OCI-LY7 (cell line): ENCODE results near the gene MAFF. TPM values are rescaled to one million over a fixed set of nuclear protein-coding genes. Genes with fewer than 3 reads are reported as not detected.
A peak's percentile ranks its signal among the peaks of the same experiment; 100 is the strongest.

Experiments used
- BruUV-seq: library from RNA; stranded (reverse); fragments of 400-500 nt; replicated peaks from 2 replicates; lab custom pipeline; 2021; lab: Mats Ljungman, UMichigan
- CTCF ChIA-PET: fragments of 300-600 bp; sonication (Branson Sonifier 250); formaldehyde crosslinking; loops from one replicate; lab custom pipeline; 2022; ENCODE audit warnings: antibody characterized with exemption; ENCODE audit not compliant: unreplicated experiment; lab: Charles Lee
- POLR2A ChIA-PET: fragments of 300-600 bp; sonication (Branson Sonifier 250); formaldehyde crosslinking; loops from one replicate; lab custom pipeline; 2022; ENCODE audit warnings: antibody characterized with exemption; lab: Charles Lee
- DNase-seq: peaks from one replicate; pipeline ENCODE4 v3.0.0-alpha.2; 2015; ENCODE audit warnings: low spot score
- H2AFZ ChIP-seq: fragments of 200-600 bp; sonication (generic), shearing (Covaris generic); 2 replicates; pipeline ENCODE4 v1.6.1; 2014; ENCODE audit warnings: mild to moderate bottlenecking, antibody characterized with exemption, low read length, moderate library complexity
- H3K27ac ChIP-seq: fragments of 200-600 bp; sonication (generic); 2 replicates; pipeline ENCODE4 v1.5.1; 2014; ENCODE audit warnings: mixed run types, low read depth, mild to moderate bottlenecking, moderate library complexity, low read length, inconsistent platforms; ENCODE audit not compliant: poor library complexity, severe bottlenecking
- H3K36me3 ChIP-seq: fragments of 200-600 bp; sonication (generic); 2 replicates; pipeline ENCODE4 v1.6.1; 2014; ENCODE audit warnings: mild to moderate bottlenecking, antibody characterized with exemption, low read length, moderate library complexity, mixed read lengths; ENCODE audit not compliant: insufficient read depth
- H3K4me1 ChIP-seq: fragments of 200-600 bp; sonication (generic); 2 replicates; pipeline ENCODE4 v1.5.1; 2014; ENCODE audit warnings: mild to moderate bottlenecking, low read length; ENCODE audit not compliant: insufficient read depth, poor library complexity, severe bottlenecking
- H3K4me2 ChIP-seq: fragments of 200-600 bp; sonication (generic); 2 replicates; pipeline ENCODE4 v1.6.1; 2014; ENCODE audit warnings: mild to moderate bottlenecking, low read length
- H3K4me3 ChIP-seq: fragments of 200-600 bp; sonication (generic); 2 replicates; pipeline ENCODE4 v1.5.1; 2014; ENCODE audit warnings: mild to moderate bottlenecking, low read depth, low read length; ENCODE audit not compliant: poor library complexity, severe bottlenecking
- H3K79me2 ChIP-seq: fragments of 200-600 bp; sonication (generic); 2 replicates; pipeline ENCODE4 v1.6.1; 2016; ENCODE audit warnings: low read depth, mild to moderate bottlenecking, low read length, moderate library complexity, mixed read lengths; ENCODE audit not compliant: insufficient read depth
- H3K9me2 ChIP-seq: fragments of 200-600 bp; sonication (generic); 2 replicates; pipeline ENCODE4 v1.6.1; 2016; ENCODE audit warnings: mild to moderate bottlenecking, low read length, mixed read lengths; ENCODE audit not compliant: insufficient read depth
- H3K9me3 ChIP-seq: fragments of 200-600 bp; sonication (generic); 2 replicates; pipeline ENCODE4 v1.6.1; 2014; ENCODE audit warnings: mild to moderate bottlenecking, mixed run types, low read length, mixed read lengths
- H4K20me1 ChIP-seq: fragments of 200-600 bp; sonication (generic); 2 replicates; pipeline ENCODE4 v1.6.1; 2014; ENCODE audit warnings: mild to moderate bottlenecking, antibody characterized with exemption, low read length, moderate library complexity, mixed read lengths; ENCODE audit not compliant: insufficient read depth
- CTCF ChIP-seq: fragments of 200-600 bp; sonication (generic); conservative IDR thresholded peaks from 2 replicates; pipeline ENCODE4 v1.5.1; 2014; ENCODE audit warnings: mild to moderate bottlenecking, antibody characterized with exemption, low read length, moderate library complexity, mixed read lengths
- EZH2phosphoT487 ChIP-seq: fragments of 200-600 bp; sonication (generic); IDR thresholded peaks from 2 replicates; pipeline ENCODE4 v1.6.1; 2018; ENCODE audit warnings: low read depth, borderline replicate concordance, mild to moderate bottlenecking, mixed run types, antibody characterized with exemption, low read length, moderate library complexity, mixed read lengths
- intact Hi-C: fragments of 100-400 bp; cut with micrococcal nuclease; formaldehyde crosslinking; loops from one replicate; pipeline ENCODE4 v1.10.0; 2022; ENCODE audit not compliant: unreplicated experiment
- total RNA-seq, 2 experiments: library from RNA; depleted of rRNA in 1 of 2; stranded (reverse); fragments of >200 nt in 1 of 2; shearing (Covaris generic) in 1 of 2; gene quantifications; 2 replicates each; pipeline ENCODE4 v1.2.3, GENCODE V29; 2014 to 2022

Gene MAFF
- total RNA-seq, 2 experiments from 2014 or later: 3.4 to 3.8 TPM

- Histone ChIP-seq H3K27ac (no peak overlapping the region), H2AFZ (no peak overlapping the region), H3K4me1 (peaks cover 13% of the 10 kb centered on the region), H3K9me3 (no peaks in the 10 kb centered on the region), H3K36me3 (peaks cover 11% of the 10 kb centered on the region; the same call in 1 of the 2 replicates), H3K79me2 (no peaks in the 10 kb centered on the region), H3K4me3 (no peak overlapping the region), H3K4me2 (0 out of 2 replicates have a peak overlapping the region, but pooled peaks have one; percentile 1), H3K9me2 (no peaks in the 10 kb centered on the region), H4K20me1 (no peaks in the 10 kb centered on the region)
- BruUV-seq: TSS peak; percentile 29
- ChIA-PET CTCF (interaction anchor here (0.6 kb wide), 1 partner anchor 209 kb away, joined by 3 read pairs; no protein-coding TSS in a partner anchor), POLR2A (no interaction called here)
- TF ChIP-seq EZH2phosphoT487 (no peak), CTCF (peak; percentile 72)
- peak; percentile 65 for DNase-seq
- intact Hi-C loops: loop anchor here (1.0 kb wide), 1 partner anchor 130 kb away; no protein-coding TSS in a partner anchor
Measured at GRCh38 chr22:38223289-38223960, 21.6 kb downstream of the MAFF start.

- ChIA-PET POLR2A (no interaction called here), CTCF (no interaction called here)
- TF ChIP-seq CTCF: no peak
- TF ChIP-seq EZH2phosphoT487: no peak
- no peaks in the 10 kb centered on the region for H3K9me3 ChIP-seq
- peaks cover 21% of the 10 kb centered on the region for H3K4me1 ChIP-seq
- intact Hi-C loops: no loop called here
- H3K27ac ChIP-seq: no peak overlapping the region
- no peaks in the 10 kb centered on the region for H3K9me2 ChIP-seq
- no peak for DNase-seq
- H3K4me2 ChIP-seq: no peak overlapping the region
- H3K36me3 ChIP-seq: peaks cover 32% of the 10 kb centered on the region; the same call in 1 of the 2 replicates
- no peaks in the 10 kb centered on the region for H4K20me1 ChIP-seq
- H3K79me2 ChIP-seq: no peaks in the 10 kb centered on the region
- BruUV-seq: no TSS peak
- no peak overlapping the region for H3K4me3 ChIP-seq
- H2AFZ ChIP-seq: no peak overlapping the region
Measured at GRCh38 chr22:38226853-38227649, 25.3 kb downstream of the MAFF start.
